HCT116 (cell line): Measurements from ENCODE around the gene RAD54L2.

ENCODE experiments used
- POLR2A ChIP-seq: IDR thresholded peaks from 2 replicates; pipeline ENCODE4 v1.7.0; 2011; ENCODE audit warnings: borderline replicate concordance; ENCODE audit not compliant: insufficient read depth, insufficient read length; ENCODE audit errors: extremely low read depth
- TF ChIP-seq, protein P1 (sequence below), 3 experiments: fragments of 200-600 bp in 1 of 3; sonication (generic) in 1 of 3; IDR thresholded peaks in 2 of 3; conservative IDR thresholded peaks in 1 of 3; 2 replicates each; pipeline ENCODE4 v1.5.1; 2012 to 2017; ENCODE audit warnings: low read depth in 2 of 3, low read length in 2 of 3, antibody characterized with exemption in 1 of 3, borderline replicate concordance in 1 of 3, control low read depth in 1 of 3, mild to moderate bottlenecking in 1 of 3, mixed read lengths in 1 of 3, mixed run types in 1 of 3, moderate library complexity in 1 of 3; ENCODE audit not compliant: insufficient read depth in 1 of 3

DNA sequence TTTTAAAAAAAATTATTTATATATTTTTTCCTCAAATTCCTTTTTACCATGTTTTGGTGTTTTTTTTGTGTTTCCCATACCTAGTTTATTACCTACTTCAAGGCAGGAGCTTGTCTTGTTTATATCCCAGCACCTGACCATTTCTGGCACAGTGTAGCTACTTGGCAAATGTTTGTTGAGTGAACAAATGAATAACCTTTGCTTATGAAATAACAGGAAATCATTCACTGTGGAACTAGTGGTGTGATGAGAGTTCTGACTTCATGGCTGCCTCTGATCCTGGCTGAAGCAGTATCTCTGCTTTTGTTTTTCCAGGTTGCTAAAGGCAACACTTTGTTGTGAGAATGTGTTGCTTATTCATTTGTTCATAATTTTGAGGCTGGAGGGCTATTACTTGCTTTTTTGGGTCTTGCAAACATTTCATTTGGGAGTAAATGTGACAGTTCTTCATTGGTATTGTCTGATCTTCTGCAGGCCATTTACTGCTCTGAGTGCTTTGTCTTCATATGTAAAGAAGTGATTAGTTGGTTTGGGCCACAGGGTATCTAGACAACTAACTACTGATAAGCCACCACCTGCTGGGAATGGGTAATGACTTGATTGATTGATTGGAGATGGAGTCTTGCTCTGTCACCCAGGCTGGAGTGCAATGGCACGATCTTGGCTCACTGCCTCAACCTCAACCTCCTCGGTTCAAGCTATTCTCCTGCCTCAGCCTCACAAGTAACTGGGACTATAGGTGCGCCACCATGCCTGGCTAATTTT lies 5.7 kb downstream of the RAD54L2 start:
- TF ChIP-seq, protein P1, sequence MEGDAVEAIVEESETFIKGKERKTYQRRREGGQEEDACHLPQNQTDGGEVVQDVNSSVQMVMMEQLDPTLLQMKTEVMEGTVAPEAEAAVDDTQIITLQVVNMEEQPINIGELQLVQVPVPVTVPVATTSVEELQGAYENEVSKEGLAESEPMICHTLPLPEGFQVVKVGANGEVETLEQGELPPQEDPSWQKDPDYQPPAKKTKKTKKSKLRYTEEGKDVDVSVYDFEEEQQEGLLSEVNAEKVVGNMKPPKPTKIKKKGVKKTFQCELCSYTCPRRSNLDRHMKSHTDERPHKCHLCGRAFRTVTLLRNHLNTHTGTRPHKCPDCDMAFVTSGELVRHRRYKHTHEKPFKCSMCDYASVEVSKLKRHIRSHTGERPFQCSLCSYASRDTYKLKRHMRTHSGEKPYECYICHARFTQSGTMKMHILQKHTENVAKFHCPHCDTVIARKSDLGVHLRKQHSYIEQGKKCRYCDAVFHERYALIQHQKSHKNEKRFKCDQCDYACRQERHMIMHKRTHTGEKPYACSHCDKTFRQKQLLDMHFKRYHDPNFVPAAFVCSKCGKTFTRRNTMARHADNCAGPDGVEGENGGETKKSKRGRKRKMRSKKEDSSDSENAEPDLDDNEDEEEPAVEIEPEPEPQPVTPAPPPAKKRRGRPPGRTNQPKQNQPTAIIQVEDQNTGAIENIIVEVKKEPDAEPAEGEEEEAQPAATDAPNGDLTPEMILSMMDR (IDR thresholded peaks at IDR 0.05 in 2 of 3, conservative IDR thresholded peaks at IDR 0.05 in 1 of 3; ENCODE audit: borderline replicate concordance in 1 of 3, insufficient read depth in 1 of 3, low read depth in 2 of 3, low read length in 2 of 3) = no peak
- TF ChIP-seq POLR2A = no peak
